Neuronal stem cell (in vitro differentiated cells): ENCODE data around the gene NFKBIZ.

ENCODE experiments used
- DNase-seq: peaks from one replicate; pipeline ENCODE4 v3.0.0-alpha.2; 2013; ENCODE audit warnings: low spot score
- H2AFZ ChIP-seq: one replicate; pipeline ENCODE4 v1.6.1; 2013; ENCODE audit warnings: mild to moderate bottlenecking, low read length, inconsistent platforms
- H2AK5ac ChIP-seq: 2 replicates; pipeline ENCODE4 v1.6.1; 2013; ENCODE audit warnings: low read depth, mild to moderate bottlenecking, inconsistent platforms, low read length, moderate library complexity, mixed read lengths
- H2BK120ac ChIP-seq: 2 replicates; pipeline ENCODE4 v1.6.1; 2013; ENCODE audit warnings: low read depth, mild to moderate bottlenecking, inconsistent platforms, low read length, moderate library complexity, mixed read lengths
- H2BK12ac ChIP-seq: one replicate; pipeline ENCODE4 v1.6.1; 2013; ENCODE audit warnings: low read length, inconsistent platforms
- H2BK15ac ChIP-seq: 2 replicates; pipeline ENCODE4 v1.6.1; 2013; ENCODE audit warnings: mild to moderate bottlenecking, low read length, inconsistent platforms, mixed read lengths
- H2BK5ac ChIP-seq: one replicate; pipeline ENCODE4 v1.6.1; 2013; ENCODE audit warnings: inconsistent platforms, mild to moderate bottlenecking, low read length, moderate library complexity
- H3K14ac ChIP-seq: one replicate; pipeline ENCODE4 v1.6.1; 2013; ENCODE audit warnings: low read length, inconsistent platforms
- H3K18ac ChIP-seq: 2 replicates; pipeline ENCODE4 v1.6.1; 2013; ENCODE audit warnings: low read length, inconsistent platforms
- H3K23ac ChIP-seq: 2 replicates; pipeline ENCODE4 v1.6.1; 2013; ENCODE audit warnings: low read depth, mild to moderate bottlenecking, mixed read lengths, low read length, inconsistent platforms; ENCODE audit not compliant: poor library complexity
- H3K27ac ChIP-seq: replicated peaks from 3 replicates; pipeline ENCODE4 v1.5.1; 2013; ENCODE audit warnings: low read length, inconsistent platforms
- H3K27me3 ChIP-seq, 3 experiments: 2 replicates each; pipeline ENCODE4 v1.6.1; 2013; ENCODE audit warnings: low read length in 3 of 3, mild to moderate bottlenecking in 2 of 3, inconsistent platforms in 1 of 3, low read depth in 1 of 3, mixed read lengths in 1 of 3, moderate library complexity in 1 of 3; ENCODE audit not compliant: control insufficient read depth in 3 of 3, insufficient read depth in 3 of 3
- H3K36me3 ChIP-seq, 2 donors: replicated peaks in 1 of 2; 2 replicates each; pipeline ENCODE4 v1.6.1; 2013; ENCODE audit warnings: low read length in 2 of 2; ENCODE audit not compliant: control insufficient read depth in 2 of 2, insufficient read depth in 2 of 2
- H3K4ac ChIP-seq: 2 replicates; pipeline ENCODE4 v1.6.1; 2013; ENCODE audit warnings: inconsistent platforms, mild to moderate bottlenecking, low read length, moderate library complexity
- H3K4me1 ChIP-seq, 2 donors: 1 replicate in 1 of 2; 2 replicates in 1 of 2; pipeline ENCODE4 v1.6.1; 2013; ENCODE audit warnings: low read length in 2 of 2, low read depth in 1 of 2; ENCODE audit not compliant: control insufficient read depth in 2 of 2, insufficient read depth in 1 of 2
- H3K4me2 ChIP-seq: one replicate; pipeline ENCODE4 v1.6.1; 2013; ENCODE audit warnings: mild to moderate bottlenecking, low read length, inconsistent platforms; ENCODE audit not compliant: insufficient read depth, poor library complexity, severe bottlenecking
- H3K4me3 ChIP-seq, 2 donors: 2 replicates each; pipeline ENCODE4 v1.5.1; 2013; ENCODE audit warnings: low read length in 2 of 2, mild to moderate bottlenecking in 2 of 2, inconsistent platforms in 1 of 2, moderate library complexity in 1 of 2
- H3K79me1 ChIP-seq: one replicate; pipeline ENCODE4 v1.6.1; 2013; ENCODE audit warnings: low read depth, mild to moderate bottlenecking, inconsistent platforms, low read length, moderate library complexity
- H3K9ac ChIP-seq: one replicate; pipeline ENCODE4 v1.6.1; 2013; ENCODE audit warnings: mild to moderate bottlenecking, low read depth, low read length, inconsistent platforms; ENCODE audit not compliant: poor library complexity
- H3K9me3 ChIP-seq, 2 donors: replicated peaks in 1 of 2; 2 replicates each; pipeline versions ENCODE3 to v1.6.1; 2013; ENCODE audit warnings: low read length in 2 of 2, mild to moderate bottlenecking in 2 of 2, inconsistent platforms in 1 of 2, low read depth in 1 of 2, mixed read lengths in 1 of 2, moderate library complexity in 1 of 2; ENCODE audit not compliant: control insufficient read depth in 2 of 2, insufficient read depth in 1 of 2
- H4K8ac ChIP-seq: one replicate; pipeline ENCODE4 v1.6.1; 2013; ENCODE audit warnings: low read depth, mild to moderate bottlenecking, inconsistent platforms, low read length, moderate library complexity
- H4K91ac ChIP-seq: one replicate; pipeline ENCODE4 v1.6.1; 2013; ENCODE audit warnings: low read length, low read depth, mild to moderate bottlenecking, inconsistent platforms; ENCODE audit not compliant: poor library complexity
- WGBS, 2 donors: extraction: QIAGEN DNeasy Blood & Tissue Kit; methylation state at CpG; one replicate each; pipeline ENCODE4 v1.1.7; 2013; ENCODE audit warnings: missing lambda C conversion rate in 2 of 2, mixed read lengths in 1 of 2; ENCODE audit not compliant: insufficient read length in 2 of 2, insufficient replicate concordance in 1 of 2; ENCODE audit errors: extremely low coverage in 2 of 2; 5-methylcytosine and 5-hydroxymethylcytosine counted together

NFKBIZ gene

GRCh38 chr3:101810022-101810418 lies 39.3 kb upstream of the NFKBIZ start:
- no peak overlapping the region for H3K4me2 ChIP-seq
- H3K27ac ChIP-seq = no peak overlapping the region
- no peak overlapping the region for H2BK120ac ChIP-seq
- H3K27me3 ChIP-seq = no peaks in the 10 kb centered on the region
- no peak overlapping the region for H2AK5ac ChIP-seq
- H2BK15ac ChIP-seq = no peak overlapping the region
- no peak overlapping the region for H3K23ac ChIP-seq
- H3K4me3 ChIP-seq = no peak overlapping the region
- H4K8ac ChIP-seq = no peak overlapping the region
- DNase-seq = no peak
- H3K4ac ChIP-seq = no peak overlapping the region
- no peak overlapping the region for H3K18ac ChIP-seq
- no peak overlapping the region for H3K9ac ChIP-seq
- peaks cover 0 to 3% of the 10 kb centered on the region in 2 donors for H3K4me1 ChIP-seq
- peaks cover 0 to 3% of the 10 kb centered on the region in 2 donors for H3K36me3 ChIP-seq
- no peaks in the 10 kb centered on the region for H3K79me1 ChIP-seq
- H3K14ac ChIP-seq = no peak overlapping the region
- H2AFZ ChIP-seq = no peak overlapping the region
- H2BK5ac ChIP-seq = no peak overlapping the region
- no peak overlapping the region for H2BK12ac ChIP-seq
- no peaks in the 10 kb centered on the region for H3K9me3 ChIP-seq
- no peak overlapping the region for H4K91ac ChIP-seq

- H3K79me1 ChIP-seq = no peaks in the 10 kb centered on the region
- no peak overlapping the region for H2BK120ac ChIP-seq
- no peaks in the 10 kb centered on the region for H3K9me3 ChIP-seq
- no peak overlapping the region for H2BK12ac ChIP-seq
- peaks cover 0 to 3% of the 10 kb centered on the region in 2 donors for H3K4me1 ChIP-seq
- no peak overlapping the region for H2BK15ac ChIP-seq
- no peak overlapping the region for H3K23ac ChIP-seq
- no peak overlapping the region for H2AFZ ChIP-seq
- H3K36me3 ChIP-seq = peaks cover 0 to 3% of the 10 kb centered on the region in 2 donors
- no peak overlapping the region for H4K8ac ChIP-seq
- no peak overlapping the region for H3K4ac ChIP-seq
- no peak overlapping the region for H2AK5ac ChIP-seq
- no peak overlapping the region for H3K4me3 ChIP-seq
- H3K4me2 ChIP-seq = no peak overlapping the region
- no peaks in the 10 kb centered on the region for H3K27me3 ChIP-seq
- no peak overlapping the region for H3K18ac ChIP-seq
- no peak for DNase-seq
- H3K14ac ChIP-seq = no peak overlapping the region
- no peak overlapping the region for H3K9ac ChIP-seq
- H3K27ac ChIP-seq = no peak overlapping the region
- no CpG with 5 or more reads among the region's 2 CpGs for WGBS, 2 donors
- no peak overlapping the region for H2BK5ac ChIP-seq
- no peak overlapping the region for H4K91ac ChIP-seq
Measured at GRCh38 chr3:101811875-101812274, 37.4 kb upstream of the NFKBIZ start.

- H3K79me1 ChIP-seq = no peaks in the 10 kb centered on the region
- H3K36me3 ChIP-seq = peaks cover 0 to 7% of the 10 kb centered on the region in 2 donors
- H2BK15ac ChIP-seq = no peak overlapping the region
- no peak overlapping the region for H4K8ac ChIP-seq
- no peak overlapping the region for H2BK120ac ChIP-seq
- DNase-seq = no peak
- no peak overlapping the region for H2BK5ac ChIP-seq
- H3K9me3 ChIP-seq = no peaks in the 10 kb centered on the region
- peaks cover 0 to 3% of the 10 kb centered on the region in 2 donors for H3K4me1 ChIP-seq
- H3K4ac ChIP-seq = no peak overlapping the region
- no peak overlapping the region for H3K14ac ChIP-seq
- H3K18ac ChIP-seq = no peak overlapping the region
- H3K4me2 ChIP-seq = no peak overlapping the region
- H3K4me3 ChIP-seq = no peak overlapping the region
- H4K91ac ChIP-seq = no peak overlapping the region
- no peak overlapping the region for H3K23ac ChIP-seq
- no peak overlapping the region for H3K9ac ChIP-seq
- no peak overlapping the region for H2AFZ ChIP-seq
- H3K27ac ChIP-seq = no peak overlapping the region
- no peaks in the 10 kb centered on the region for H3K27me3 ChIP-seq
- H2BK12ac ChIP-seq = no peak overlapping the region
- no peak overlapping the region for H2AK5ac ChIP-seq
Measured at GRCh38 chr3:101812895-101813294, 36.4 kb upstream of the NFKBIZ start.

- H3K27ac ChIP-seq = no peak overlapping the region
- no peak overlapping the region for H2AK5ac ChIP-seq
- no peak overlapping the region for H3K4me2 ChIP-seq
- DNase-seq = no peak
- no peak overlapping the region for H3K18ac ChIP-seq
- H2BK5ac ChIP-seq = no peak overlapping the region
- no peak overlapping the region for H2BK15ac ChIP-seq
- H3K4me1 ChIP-seq = peaks cover 0 to 3% of the 10 kb centered on the region in 2 donors
- H3K14ac ChIP-seq = no peak overlapping the region
- no peaks in the 10 kb centered on the region for H3K27me3 ChIP-seq
- no CpG with 5 or more reads among the region's 7 CpGs for WGBS, 2 donors
- no peak overlapping the region for H2BK12ac ChIP-seq
- H2AFZ ChIP-seq = no peak overlapping the region
- no peak overlapping the region for H3K4me3 ChIP-seq
- no peak overlapping the region for H3K9ac ChIP-seq
- H3K4ac ChIP-seq = no peak overlapping the region
- peaks cover 0 to 7% of the 10 kb centered on the region in 2 donors for H3K36me3 ChIP-seq
- no peak overlapping the region for H4K91ac ChIP-seq
- H3K9me3 ChIP-seq = no peaks in the 10 kb centered on the region
- no peak overlapping the region for H3K23ac ChIP-seq
- H4K8ac ChIP-seq = no peak overlapping the region
- no peak overlapping the region for H2BK120ac ChIP-seq
- no peaks in the 10 kb centered on the region for H3K79me1 ChIP-seq
Measured at GRCh38 chr3:101813817-101814440, 35.4 kb upstream of the NFKBIZ start.
